Measurements from ENCODE around the gene PCDHA1.
"Not testable (repeated sequence)": the region's sequence is repeated elsewhere in the genome, so short reads cannot be mapped to it uniquely, and the experiment has no call there.

Gene PCDHA1

GRCh38 chr5:140785905-140786686, at the start of gene PCDHA1:
TSS of gene PCDHA1 (plus strand) at chr5:140786140.
- DNase-seq (ENCODE audit: low read depth in 2 of 2) = no peak

GRCh38 chr5:140737486-140737885, 48.5 kb upstream of the PCDHA1 start:
- no peak for DNase-seq (ENCODE audit: low read depth in 2 of 2)

GRCh38 chr5:140741967-140742366, 44.0 kb upstream of the PCDHA1 start:
- no peak for DNase-seq (ENCODE audit: low read depth in 2 of 2)

GRCh38 chr5:140753561-140753960, 32.4 kb upstream of the PCDHA1 start:
- no peak for DNase-seq (ENCODE audit: low read depth in 2 of 2)

GRCh38 chr5:140764177-140764973, 21.6 kb upstream of the PCDHA1 start:
- DNase-seq (ENCODE audit: low read depth in 2 of 2) = no peak

DNA sequence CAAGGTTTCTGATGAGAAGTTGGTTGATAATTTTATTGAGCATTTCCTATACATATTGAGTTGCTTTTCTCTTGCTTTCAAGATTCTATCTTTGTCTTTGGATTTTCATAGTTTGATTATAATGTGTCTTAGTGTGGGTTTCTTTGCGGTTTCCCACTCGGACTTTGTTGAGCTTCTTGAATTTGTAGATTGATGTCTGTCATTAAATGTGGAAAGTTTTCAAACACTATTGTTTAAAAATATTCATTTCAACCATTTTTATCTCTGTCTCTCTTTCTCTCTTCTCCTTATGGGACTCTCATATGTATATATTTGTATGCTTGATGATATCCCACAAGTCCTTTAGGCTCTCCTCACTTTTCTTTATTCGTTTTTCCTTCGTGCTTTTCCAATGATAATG, 18.5 kb upstream of the PCDHA1 start:
- no peak for DNase-seq (ENCODE audit: low read depth in 2 of 2)

DNA sequence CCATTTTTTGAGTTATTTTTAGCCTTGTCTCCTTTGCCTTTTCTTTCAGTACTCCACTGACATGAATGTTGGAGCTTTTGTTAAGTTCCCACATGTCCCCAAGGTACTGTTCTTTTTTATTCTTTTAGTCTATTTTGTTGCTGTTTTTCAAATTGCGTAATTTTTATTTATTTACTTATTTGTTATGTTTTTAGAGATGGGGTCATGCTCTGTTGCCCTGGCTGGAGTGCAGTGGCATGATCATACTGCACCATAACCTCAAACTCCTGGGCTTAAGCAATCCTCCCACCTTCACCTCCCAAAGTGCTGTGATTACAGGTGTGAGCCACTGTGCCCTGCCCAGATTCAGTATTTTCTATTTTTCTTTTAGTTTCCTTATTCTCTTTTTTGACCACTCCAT, 5.4 kb upstream of the PCDHA1 start:
- no peak for DNase-seq (ENCODE audit: low read depth in 2 of 2)

GRCh38 chr5:140787422-140787821, 1.5 kb downstream of the PCDHA1 start:
- DNase-seq (ENCODE audit: low read depth in 2 of 2) = not testable (repeated sequence)

GRCh38 chr5:140787849-140788504, 2.0 kb downstream of the PCDHA1 start:
- not testable (repeated sequence) for DNase-seq (ENCODE audit: low read depth in 2 of 2)

DNA sequence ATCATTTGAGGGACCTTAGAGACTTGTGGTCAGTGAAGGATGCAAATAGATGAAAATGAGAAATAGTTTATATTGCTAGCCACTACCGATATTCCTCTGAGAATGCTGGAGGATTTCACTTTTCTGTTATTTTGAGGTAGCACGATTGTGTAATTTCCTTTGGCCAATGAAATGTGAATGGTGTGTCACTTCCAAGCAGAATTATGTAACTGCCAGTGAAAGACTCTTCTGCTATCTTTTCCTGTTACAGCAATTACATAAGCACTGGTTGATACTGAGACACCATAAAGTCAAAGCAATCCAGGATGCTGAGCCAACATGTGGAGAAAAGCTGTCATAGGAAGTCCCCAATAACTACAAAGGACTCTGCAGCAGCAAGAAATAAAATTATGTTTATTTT, 5.1 kb downstream of the PCDHA1 start:
- DNase-seq (ENCODE audit: low read depth in 2 of 2) = no peak

DNA sequence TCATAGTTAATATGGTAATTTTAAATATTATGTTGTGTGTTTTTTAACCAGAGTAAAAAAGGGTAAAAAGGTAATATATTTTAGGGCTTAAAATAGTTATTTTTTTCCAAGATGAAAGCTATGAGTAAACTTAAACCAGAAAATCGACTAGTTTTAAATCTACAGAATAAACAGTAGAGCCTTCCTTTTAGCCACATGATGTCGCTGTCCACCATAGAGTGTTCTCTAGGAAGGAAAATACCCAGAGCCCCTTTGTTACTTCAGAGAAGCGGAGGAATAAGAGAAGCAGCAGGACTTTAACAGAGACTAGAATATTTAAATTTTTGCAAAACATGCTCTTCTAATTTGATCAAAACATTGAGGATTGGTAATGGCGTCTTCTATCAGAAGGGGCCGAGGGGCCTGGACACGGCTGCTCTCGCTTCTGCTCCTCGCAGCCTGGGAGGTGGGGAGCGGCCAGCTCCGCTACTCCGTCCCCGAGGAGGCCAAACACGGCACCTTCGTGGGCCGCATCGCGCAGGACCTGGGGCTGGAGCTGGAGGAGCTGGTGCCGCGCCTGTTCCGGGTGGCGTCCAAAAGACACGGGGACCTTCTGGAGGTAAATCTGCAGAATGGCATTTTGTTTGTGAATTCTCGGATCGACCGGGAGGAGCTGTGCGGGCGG, 8.8 kb downstream of the PCDHA1 start, which contains the start of gene PCDHA2:
PCDHA2 (plus strand) TSS at position 258 of the 664 bp plus-strand sequence.
- no peak for DNase-seq (ENCODE audit: low read depth in 2 of 2)

GRCh38 chr5:140795259-140795641, 9.3 kb downstream of the PCDHA1 start:
- DNase-seq (ENCODE audit: low read depth in 2 of 2) = no peak

GRCh38 chr5:140796072-140796717, 10.3 kb downstream of the PCDHA1 start:
- not testable (repeated sequence) for DNase-seq (ENCODE audit: low read depth in 2 of 2)

DNA sequence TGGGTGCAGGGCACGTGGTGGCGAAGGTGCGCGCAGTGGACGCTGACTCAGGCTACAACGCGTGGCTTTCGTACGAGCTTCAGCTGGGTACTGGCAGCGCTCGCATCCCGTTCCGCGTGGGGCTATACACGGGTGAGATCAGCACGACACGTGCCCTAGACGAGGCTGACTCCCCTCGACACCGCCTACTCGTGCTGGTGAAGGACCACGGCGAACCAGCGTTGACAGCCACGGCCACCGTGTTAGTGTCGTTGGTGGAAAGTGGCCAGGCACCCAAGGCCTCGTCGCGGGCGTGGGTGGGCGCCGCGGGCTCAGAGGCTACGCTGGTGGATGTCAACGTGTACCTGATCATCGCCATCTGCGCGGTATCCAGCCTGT, 10.8 kb downstream of the PCDHA1 start:
- DNase-seq (ENCODE audit: low read depth in 2 of 2) = no peak

DNA sequence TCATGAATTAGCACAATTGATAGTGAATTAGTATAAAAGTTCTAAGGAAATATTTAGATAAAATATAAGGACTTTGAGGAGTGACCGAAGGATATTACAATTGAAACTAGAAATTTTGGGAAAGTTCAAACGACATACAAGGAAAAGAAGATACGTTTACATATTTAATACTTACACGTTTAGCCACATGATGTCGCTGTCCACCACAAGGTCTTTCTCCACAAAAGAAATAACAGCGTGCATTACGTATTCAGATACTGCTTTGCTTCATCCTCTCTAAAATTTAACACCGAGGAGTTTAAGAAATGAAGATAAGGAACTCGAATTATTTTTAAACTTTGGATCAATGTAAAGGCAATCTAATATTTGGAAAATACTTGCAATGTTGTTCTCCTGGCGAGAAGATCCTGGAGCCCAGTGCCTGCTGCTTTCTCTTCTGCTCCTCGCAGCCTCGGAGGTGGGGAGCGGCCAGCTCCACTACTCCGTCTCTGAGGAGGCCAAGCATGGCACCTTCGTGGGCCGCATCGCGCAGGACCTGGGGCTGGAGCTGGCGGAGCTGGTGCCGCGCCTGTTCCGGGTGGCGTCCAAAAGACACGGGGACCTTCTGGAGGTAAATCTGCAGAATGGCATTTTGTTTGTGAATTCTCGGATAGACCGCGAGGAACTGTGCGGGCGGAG, 15.0 kb downstream of the PCDHA1 start, which contains the start of gene PCDHA3:
PCDHA3 (plus strand) TSS at position 242 of the 678 bp plus-strand sequence.
- DNase-seq (ENCODE audit: low read depth in 2 of 2) = no peak

DNA sequence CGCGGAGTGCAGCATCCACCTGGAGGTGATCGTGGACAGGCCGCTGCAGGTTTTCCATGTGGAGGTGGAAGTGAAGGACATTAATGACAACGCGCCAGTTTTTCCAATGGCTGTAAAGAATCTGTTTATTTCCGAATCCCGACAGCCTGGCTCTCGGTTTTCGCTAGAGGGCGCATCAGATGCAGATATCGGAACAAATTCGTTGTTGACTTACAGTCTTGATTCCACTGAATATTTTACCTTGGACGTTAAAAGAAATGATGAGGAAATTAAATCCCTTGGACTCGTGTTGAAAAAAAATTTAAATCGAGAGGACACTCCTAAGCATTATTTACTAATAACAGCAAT, 15.5 kb downstream of the PCDHA1 start:
- DNase-seq (ENCODE audit: low read depth in 2 of 2) = no peak

DNA sequence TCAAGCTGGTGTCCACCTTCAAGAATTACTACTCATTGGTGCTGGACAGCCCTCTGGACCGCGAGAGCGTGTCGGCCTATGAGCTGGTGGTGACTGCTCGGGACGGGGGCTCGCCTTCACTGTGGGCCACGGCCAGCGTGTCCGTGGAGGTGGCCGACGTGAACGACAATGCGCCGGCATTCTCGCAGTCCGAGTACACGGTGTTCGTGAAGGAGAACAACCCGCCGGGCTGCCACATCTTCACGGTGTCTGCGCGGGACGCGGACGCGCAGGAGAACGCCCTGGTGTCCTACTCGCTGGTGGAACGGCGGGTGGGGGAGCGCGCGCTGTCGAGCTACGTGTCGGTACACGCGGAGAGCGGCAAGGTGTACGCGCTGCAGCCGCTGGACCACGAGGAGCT, 16.4 kb downstream of the PCDHA1 start:
- not testable (repeated sequence) for DNase-seq (ENCODE audit: low read depth in 2 of 2)

GRCh38 chr5:140802781-140803271, 16.9 kb downstream of the PCDHA1 start:
- no peak for DNase-seq (ENCODE audit: low read depth in 2 of 2)

GRCh38 chr5:140806834-140807775, 21.2 kb downstream of the PCDHA1 start, which contains the start of gene PCDHA4:
TSS of gene PCDHA4 (plus strand) at chr5:140807068.
- DNase-seq (ENCODE audit: low read depth in 2 of 2) = no peak

All from fibroblast of skin of left quadriceps (primary cell).